T-cell (primary cell): ENCODE measurements around the gene MAB21L4. TPM values are rescaled to one million over a fixed set of nuclear protein-coding genes. Genes with fewer than 3 reads are reported as not detected.

Source experiments
- ATAC-seq, 4 experiments: fragments of 200-7000 bp in 3 of 4; fragments of 150-1000 bp in 1 of 4; cut with Tn5 transposase; replicated peaks in 1 of 4; 1 replicate in 3 of 4; 2 replicates in 1 of 4; pipeline ENCODE4 v1.10.0; 2021; ENCODE audit warnings: moderate library complexity in 3 of 4, mild to moderate bottlenecking in 2 of 4, moderate number of reproducible peaks in 1 of 4
- CTCF ChIA-PET, 2 donors: fragments of 300-600 bp; sonication (Branson Sonifier 250); formaldehyde crosslinking; loops; one replicate each; lab custom pipeline; 2022; ENCODE audit warnings: antibody characterized with exemption in 2 of 2; lab: Charles Lee
- POLR2A ChIA-PET, 2 donors: fragments of 300-600 bp; sonication (Branson Sonifier 250); formaldehyde crosslinking; loops; one replicate each; lab custom pipeline; 2022; ENCODE audit warnings: antibody characterized with exemption in 2 of 2; lab: Charles Lee
- DNase-seq, 35 experiments: peaks; one replicate each; pipeline versions ENCODE4 v3.0.0 to v3.0.0-alpha.2; 2013 to 2023
- H3K27ac ChIP-seq: one replicate; pipeline ENCODE4 v1.5.1; 2013; ENCODE audit warnings: low read length
- H3K27me3 ChIP-seq, 2 experiments: replicated peaks in 1 of 2; 1 replicate in 1 of 2; 2 replicates in 1 of 2; pipeline versions ENCODE4 v1.6.1 to v1.7.0; 2013; ENCODE audit warnings: low read length in 1 of 2, mixed read lengths in 1 of 2; ENCODE audit not compliant: control insufficient read depth in 2 of 2, insufficient read depth in 2 of 2; ENCODE audit errors: extremely low read depth in 1 of 2
- H3K36me3 ChIP-seq, 2 donors: 1 replicate in 1 of 2; 2 replicates in 1 of 2; pipeline versions ENCODE4 v1.6.1 to v1.7.0; 2013; ENCODE audit warnings: low read length in 1 of 2; ENCODE audit not compliant: control insufficient read depth in 2 of 2, insufficient read depth in 1 of 2; ENCODE audit errors: extremely low read depth in 1 of 2
- H3K4me1 ChIP-seq, 2 experiments: 1 replicate in 1 of 2; 2 replicates in 1 of 2; pipeline versions ENCODE4 v1.6.1 to v1.7.0; 2013; ENCODE audit warnings: low read length in 2 of 2, mixed read lengths in 1 of 2; ENCODE audit not compliant: insufficient read depth in 2 of 2, control insufficient read depth in 1 of 2; ENCODE audit errors: extremely low read depth in 1 of 2
- H3K4me3 ChIP-seq, 2 donors: 1 replicate in 1 of 2; 2 replicates in 1 of 2; pipeline versions ENCODE4 v1.5.1 to v1.7.0; 2013; ENCODE audit warnings: mild to moderate bottlenecking in 2 of 2, low read length in 1 of 2, moderate library complexity in 1 of 2; ENCODE audit not compliant: control insufficient read depth in 1 of 2; ENCODE audit errors: extremely low read depth in 1 of 2
- H3K9me3 ChIP-seq: 2 replicates; pipeline ENCODE4 v1.7.0; 2013
- H3K27ac Mint-ChIP-seq, 2 donors: one replicate each; pipeline ENCODE4 v1.8.0; 2020 to 2021; ENCODE audit warnings: mild to moderate bottlenecking in 2 of 2, mixed read lengths in 2 of 2
- H3K27me3 Mint-ChIP-seq, 2 donors: one replicate each; pipeline ENCODE4 v1.8.0; 2021 to 2022; ENCODE audit warnings: mixed read lengths in 2 of 2
- H3K36me3 Mint-ChIP-seq: one replicate; pipeline ENCODE4 v1.8.0; 2021; ENCODE audit warnings: mixed read lengths
- H3K4me1 Mint-ChIP-seq, 3 donors: one replicate each; pipeline ENCODE4 v1.8.0; 2020 to 2022; ENCODE audit warnings: mixed read lengths in 3 of 3, mild to moderate bottlenecking in 1 of 3
- H3K4me3 Mint-ChIP-seq, 3 donors: one replicate each; pipeline ENCODE4 v1.8.0; 2020 to 2022; ENCODE audit warnings: mild to moderate bottlenecking in 3 of 3, mixed read lengths in 3 of 3, moderate library complexity in 3 of 3
- H3K9me3 Mint-ChIP-seq, 3 donors: one replicate each; pipeline ENCODE4 v1.8.0; 2020 to 2022; ENCODE audit warnings: mixed read lengths in 3 of 3
- WGBS: methylation state at CpG from one replicate; pipeline ENCODE4 v1.1.5; 2013; ENCODE audit warnings: missing lambda C conversion rate; ENCODE audit not compliant: insufficient coverage; 5-methylcytosine and 5-hydroxymethylcytosine counted together
- total RNA-seq, 35 experiments: library from RNA in 6 of 35; stranded (reverse) in 6 of 35; fragments of 120-200 nt in 1 of 35; gene quantifications; one replicate each; pipeline versions ENCODE4 v1.2.1 to v1.2.4 and lab custom pipeline; 2013 to 2026

The MAB21L4 gene
- total RNA-seq, 5 donors from 2014 or later (not counting 1 experiment from before 2014, with no cell fraction given): not detected

- Histone ChIP-seq H3K9me3 (no peaks in the 10 kb centered on the region), H3K27ac (no peak overlapping the region), H3K4me3 (no peak overlapping the region), H3K4me1 (no peaks in the 10 kb centered on the region), H3K36me3 (no peaks in the 10 kb centered on the region), H3K27me3 (peaks cover 0 to 2% of the 10 kb centered on the region in 2 experiments)
- DNase-seq (no peak), ATAC-seq (no peak)
- ChIA-PET CTCF (no interaction called here), POLR2A (no interaction called here)
- H3K9me3 Mint-ChIP-seq: no peaks in the 10 kb centered on the region
- WGBS: 82% methylated on average over 6 of the region's 7 CpGs
- no peak overlapping the region for H3K4me3 Mint-ChIP-seq
- no peaks in the 10 kb centered on the region for H3K27me3 Mint-ChIP-seq
- H3K27ac Mint-ChIP-seq: no peak overlapping the region
- no peaks in the 10 kb centered on the region for H3K36me3 Mint-ChIP-seq
- peaks cover 0 to 4% (median 0%) of the 10 kb centered on the region in 3 donors for H3K4me1 Mint-ChIP-seq
Observed at GRCh38 chr2:240879105-240879504, 16.9 kb downstream of the MAB21L4 start.

GRCh38 chr2:240878341-240878936 lies 17.5 kb downstream of the MAB21L4 start:
- Mint-ChIP-seq H3K27ac (no peak overlapping the region), H3K27me3 (no peaks in the 10 kb centered on the region), H3K4me1 (peaks cover 0 to 4% (median 0%) of the 10 kb centered on the region in 3 donors), H3K9me3 (no peaks in the 10 kb centered on the region), H3K4me3 (no peak overlapping the region), H3K36me3 (no peaks in the 10 kb centered on the region)
- H3K27ac ChIP-seq: no peak overlapping the region
- H3K36me3 ChIP-seq: no peaks in the 10 kb centered on the region
- ATAC-seq (no peak), DNase-seq (no peak)
- no peak overlapping the region for H3K4me3 ChIP-seq
- no peaks in the 10 kb centered on the region for H3K4me1 ChIP-seq
- POLR2A ChIA-PET: no interaction called here
- H3K27me3 ChIP-seq: peaks cover 0 to 2% of the 10 kb centered on the region in 2 experiments
- H3K9me3 ChIP-seq: no peaks in the 10 kb centered on the region
- WGBS: 88% methylated on average over 15 of the region's 18 CpGs
- CTCF ChIA-PET: no interaction called here

DNA sequence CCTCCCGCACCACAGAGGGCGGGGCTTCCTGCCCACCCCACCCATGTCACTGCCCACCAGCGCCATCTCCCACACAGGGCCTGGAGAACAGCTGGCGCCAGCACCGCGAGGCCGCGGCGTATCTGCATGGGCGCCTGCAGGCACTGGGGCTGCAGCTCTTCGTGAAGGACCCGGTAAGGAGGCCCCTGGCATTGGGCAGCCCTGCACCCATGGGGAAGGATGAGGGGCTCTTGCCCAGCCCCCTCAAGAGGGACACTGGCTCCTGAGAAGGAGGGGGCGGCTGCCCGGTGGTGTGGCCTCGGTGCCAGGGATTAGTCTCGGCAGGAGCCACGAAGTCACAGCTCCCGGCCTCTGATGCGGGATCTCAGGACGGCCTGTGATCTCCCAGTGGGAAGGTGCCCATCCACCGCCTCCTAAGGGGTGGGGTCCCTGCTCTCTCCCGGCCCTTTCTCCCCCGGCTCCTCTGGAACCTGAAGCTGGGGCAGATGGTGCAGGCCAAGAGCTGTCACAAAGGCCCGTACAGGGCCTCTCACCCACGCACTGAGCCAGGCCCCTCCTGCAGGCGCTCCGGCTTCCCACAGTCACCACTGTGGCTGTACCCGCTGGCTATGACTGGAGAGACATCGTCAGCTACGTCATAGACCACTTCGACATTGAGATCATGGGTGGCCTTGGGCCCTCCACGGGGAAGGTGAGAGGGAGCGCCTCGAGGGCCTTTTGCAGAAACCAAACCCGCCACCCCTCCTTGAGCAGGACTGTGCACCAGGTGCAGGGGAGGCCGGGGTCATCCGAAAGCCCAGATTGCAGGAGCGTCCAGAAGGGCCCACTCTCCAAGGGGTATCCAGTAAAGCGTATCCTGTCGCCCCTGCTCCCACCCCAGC lies 18.3 kb downstream of the MAB21L4 start:
- no peaks in the 10 kb centered on the region for H3K9me3 Mint-ChIP-seq
- no peak overlapping the region for H3K27ac Mint-ChIP-seq
- ChIA-PET POLR2A (no interaction called here), CTCF (interaction anchor here in 1 of 2 donors (0.5 kb wide), 1 partner anchor 39 kb away, joined by 3 read pairs; no protein-coding TSS in a partner anchor)
- DNase-seq: no peak
- Histone ChIP-seq H3K27ac (no peak overlapping the region), H3K4me1 (no peaks in the 10 kb centered on the region), H3K9me3 (no peaks in the 10 kb centered on the region), H3K4me3 (no peak overlapping the region), H3K27me3 (peaks cover 0 to 2% of the 10 kb centered on the region in 2 experiments), H3K36me3 (no peaks in the 10 kb centered on the region)
- H3K36me3 Mint-ChIP-seq: no peaks in the 10 kb centered on the region
- H3K4me1 Mint-ChIP-seq: peaks cover 0 to 4% (median 0%) of the 10 kb centered on the region in 3 donors
- H3K27me3 Mint-ChIP-seq: no peaks in the 10 kb centered on the region
- no peak for ATAC-seq
- no peak overlapping the region for H3K4me3 Mint-ChIP-seq
- whole genome bisulfite sequencing: 88% methylated on average over 38 of the region's 40 CpGs

DNA sequence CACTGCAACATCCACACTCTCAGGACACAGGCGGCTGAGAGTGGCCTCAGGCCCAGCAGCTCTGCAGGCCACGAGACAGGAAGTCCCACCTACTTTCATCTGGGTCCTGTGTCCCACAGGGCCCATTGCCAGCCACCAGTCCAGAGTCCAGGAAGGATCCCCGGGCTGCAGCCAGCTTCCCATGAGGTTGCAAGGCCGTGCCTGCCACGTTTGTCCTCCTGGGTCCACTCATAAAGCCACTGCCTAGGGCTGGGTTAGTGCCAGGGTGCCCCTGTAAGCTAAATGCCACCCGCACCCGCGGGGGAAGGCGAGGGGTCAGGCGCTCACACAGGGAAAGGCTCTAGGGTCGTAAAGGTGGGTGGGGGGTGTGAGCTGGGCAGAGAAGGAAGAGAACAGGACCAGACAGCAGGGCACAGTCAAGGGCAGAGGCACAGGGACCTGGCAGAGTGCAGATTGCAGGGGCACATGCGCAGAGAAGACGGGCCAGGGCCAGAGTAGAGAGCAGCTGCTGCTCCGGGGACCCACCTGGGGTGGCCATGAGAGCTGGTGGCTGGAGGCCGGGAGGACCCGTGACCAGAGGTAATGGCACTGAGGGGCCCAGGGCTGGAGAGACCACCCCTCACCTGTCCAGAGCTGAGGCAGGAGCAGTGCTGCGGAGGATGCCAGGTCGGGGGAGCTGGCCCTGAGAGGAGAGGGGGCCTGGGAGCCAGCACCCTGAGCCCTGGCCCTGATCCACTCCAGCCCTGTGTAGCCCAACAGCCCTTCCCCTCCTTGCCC lies 19.3 kb downstream of the MAB21L4 start:
- Histone ChIP-seq H3K4me1 (no peaks in the 10 kb centered on the region), H3K27me3 (peaks cover 0 to 3% of the 10 kb centered on the region in 2 experiments), H3K4me3 (no peak overlapping the region), H3K36me3 (no peaks in the 10 kb centered on the region), H3K27ac (no peak overlapping the region), H3K9me3 (no peaks in the 10 kb centered on the region)
- no peaks in the 10 kb centered on the region for H3K9me3 Mint-ChIP-seq
- ATAC-seq (no peak), DNase-seq (no peak)
- no peaks in the 10 kb centered on the region for H3K27me3 Mint-ChIP-seq
- no peaks in the 10 kb centered on the region for H3K36me3 Mint-ChIP-seq
- ChIA-PET POLR2A (no interaction called here), CTCF (interaction anchor here in 1 of 2 donors (0.5 kb wide), 1 partner anchor 38 kb away, joined by 3 read pairs; no protein-coding TSS in a partner anchor)
- no peak overlapping the region for H3K27ac Mint-ChIP-seq
- H3K4me3 Mint-ChIP-seq: no peak overlapping the region
- no peaks in the 10 kb centered on the region for H3K4me1 Mint-ChIP-seq
- WGBS: 81% methylated on average over 16 of the region's 18 CpGs

DNA sequence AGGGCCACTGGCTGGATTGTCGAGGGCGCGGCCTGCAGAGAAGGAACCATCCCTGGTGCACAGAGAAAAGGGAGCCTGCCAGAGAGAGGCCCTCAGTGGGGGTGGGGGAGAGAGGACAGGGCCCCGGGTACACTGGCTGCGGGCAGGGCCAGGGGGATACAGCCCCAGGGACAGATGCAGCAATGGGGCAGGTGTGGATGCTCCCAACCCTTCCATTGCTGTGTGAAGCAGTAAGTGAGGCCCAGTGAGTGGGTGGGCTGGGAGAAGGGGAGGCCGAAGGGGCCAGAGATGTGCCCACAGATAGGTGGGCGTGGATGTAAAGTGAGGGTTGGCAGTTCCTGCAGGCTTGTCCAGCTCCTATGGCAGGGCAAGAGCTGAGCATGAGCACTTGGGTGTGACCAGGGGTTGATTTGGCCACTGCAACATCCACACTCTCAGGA lies 19.9 kb downstream of the MAB21L4 start:
- 58% methylated on average over 5 of the region's 7 CpGs for WGBS
- Mint-ChIP-seq H3K4me1 (no peaks in the 10 kb centered on the region), H3K36me3 (no peaks in the 10 kb centered on the region), H3K9me3 (no peaks in the 10 kb centered on the region), H3K4me3 (no peak overlapping the region), H3K27me3 (no peaks in the 10 kb centered on the region), H3K27ac (no peak overlapping the region)
- no peak for ATAC-seq
- ChIA-PET POLR2A (no interaction called here), CTCF (no interaction called here)
- no peak for DNase-seq
- no peaks in the 10 kb centered on the region for H3K9me3 ChIP-seq
- no peak overlapping the region for H3K27ac ChIP-seq
- H3K4me1 ChIP-seq: no peaks in the 10 kb centered on the region
- H3K4me3 ChIP-seq: no peak overlapping the region
- H3K36me3 ChIP-seq: no peaks in the 10 kb centered on the region
- H3K27me3 ChIP-seq: peaks cover 0 to 4% of the 10 kb centered on the region in 2 experiments
